PC-9 (cell line): ENCODE measurements around the gene ACTRT3. TPM values are rescaled to one million over a fixed set of nuclear protein-coding genes. Genes with fewer than 3 reads are reported as not detected.

Experiments used
- BruUV-seq: library from RNA; stranded (reverse); fragments of 400-500 nt; replicated peaks from 2 replicates; lab custom pipeline; 2021; lab: Mats Ljungman, UMichigan
- CTCF ChIA-PET: fragments of 300-600 bp; sonication (Branson Sonifier 250); formaldehyde crosslinking; loops from one replicate; lab custom pipeline; 2022; ENCODE audit warnings: antibody characterized with exemption; lab: Charles Lee
- POLR2A ChIA-PET: fragments of 300-600 bp; sonication (Branson Sonifier 250); formaldehyde crosslinking; loops from one replicate; lab custom pipeline; 2022; ENCODE audit warnings: antibody characterized with exemption; ENCODE audit not compliant: unreplicated experiment; lab: Charles Lee
- DNase-seq, 2 experiments: peaks; one replicate each; pipeline versions ENCODE4 v3.0.0 to v3.0.0-alpha.2; 2015 to 2022; ENCODE audit warnings: mixed read lengths in 1 of 2
- H2AFZ ChIP-seq: fragments of 200-600 bp; sonication (generic); 2 replicates; pipeline ENCODE4 v1.8.1; 2017; ENCODE audit warnings: antibody characterized with exemption
- H3F3A ChIP-seq: fragments of 200-600 bp; sonication (generic); 2 replicates; pipeline ENCODE4 v1.8.1; 2017; ENCODE audit warnings: antibody characterized with exemption, mild to moderate bottlenecking, low read depth; ENCODE audit not compliant: insufficient read depth
- H3K27ac ChIP-seq: fragments of 200-600 bp; sonication (generic); 2 replicates; pipeline ENCODE4 v1.6.1; 2016; ENCODE audit warnings: mixed run types
- H3K27me3 ChIP-seq: fragments of 200-600 bp; sonication (generic); 2 replicates; pipeline ENCODE4 v1.6.1; 2016; ENCODE audit warnings: low read depth, mixed run types; ENCODE audit not compliant: insufficient read depth
- H3K36me3 ChIP-seq: fragments of 200-600 bp; sonication (generic); 2 replicates; pipeline ENCODE4 v1.6.1; 2016; ENCODE audit warnings: low read depth, mixed run types
- H3K4me1 ChIP-seq: fragments of 200-600 bp; sonication (generic); replicated peaks from 2 replicates; pipeline ENCODE4 v1.6.1; 2016; ENCODE audit warnings: mixed run types; ENCODE audit not compliant: insufficient read depth
- H3K4me2 ChIP-seq: fragments of 200-600 bp; sonication (generic); 2 replicates; pipeline ENCODE4 v1.6.1; 2017; ENCODE audit warnings: mixed run types
- H3K4me3 ChIP-seq: fragments of 200-600 bp; sonication (generic); 2 replicates; pipeline ENCODE4 v1.6.1; 2016; ENCODE audit warnings: mixed run types
- H3K79me2 ChIP-seq: fragments of 200-600 bp; sonication (generic); 2 replicates; pipeline ENCODE4 v1.6.1; 2017; ENCODE audit warnings: low read depth, mixed run types
- H3K9me2 ChIP-seq: fragments of 200-600 bp; sonication (generic); 2 replicates; pipeline ENCODE4 v1.8.1; 2017; ENCODE audit warnings: mild to moderate bottlenecking; ENCODE audit not compliant: insufficient read depth
- H3K9me3 ChIP-seq: fragments of 200-600 bp; sonication (generic); 2 replicates; pipeline ENCODE4 v1.8.1; 2016; ENCODE audit warnings: low read depth; ENCODE audit not compliant: insufficient read depth
- H4K20me1 ChIP-seq: fragments of 200-600 bp; sonication (generic); 2 replicates; pipeline ENCODE4 v1.8.1; 2017; ENCODE audit not compliant: insufficient read depth
- CTCF ChIP-seq: fragments of 200-600 bp; sonication (generic); conservative IDR thresholded peaks from 2 replicates; pipeline ENCODE4 v1.6.1; 2017; ENCODE audit warnings: mixed run types, antibody characterized with exemption, mild to moderate bottlenecking, moderate library complexity
- EZH2 ChIP-seq: fragments of 200-600 bp; sonication (generic); IDR thresholded peaks from 2 replicates; pipeline ENCODE4 v1.8.0; 2017; ENCODE audit warnings: antibody characterized with exemption, low read depth
- intact Hi-C: fragments of 100-400 bp; cut with micrococcal nuclease; formaldehyde crosslinking; loops from one replicate; pipeline ENCODE4 v1.10.0; 2022; ENCODE audit not compliant: unreplicated experiment
- total RNA-seq: library from RNA; stranded (reverse); gene quantifications from 2 replicates; pipeline ENCODE4 v1.2.3, GENCODE V29; 2021

The ACTRT3 gene
- total RNA-seq, 1 experiment from 2014 or later, result 2.4 TPM

GRCh38 chr3:169780742-169781141 lies 11.4 kb upstream of the ACTRT3 start:
- Histone ChIP-seq H3K27me3 (no peaks in the 10 kb centered on the region), H4K20me1 (peaks cover 14% of the 10 kb centered on the region), H3K4me3 (no peak overlapping the region), H3K9me2 (no peaks in the 10 kb centered on the region), H3K4me2 (no peak overlapping the region), H3K79me2 (peaks cover 7% of the 10 kb centered on the region), H3K36me3 (peaks cover 85% of the 10 kb centered on the region), H3K27ac (no peak overlapping the region), H2AFZ (no peak overlapping the region), H3K9me3 (no peaks in the 10 kb centered on the region), H3K4me1 (no peaks in the 10 kb centered on the region), H3F3A (peaks cover 15% of the 10 kb centered on the region; the same call in 1 of the 2 replicates)
- ChIA-PET POLR2A (interaction anchor here (0.6 kb wide), 1 partner anchor 291 kb away, joined by 4 read pairs; no protein-coding TSS in a partner anchor), CTCF (no interaction called here)
- intact Hi-C loops, result no loop called here
- no peak for DNase-seq
- TF ChIP-seq CTCF (no peak), EZH2 (no peak)
- no TSS peak for BruUV-seq

GRCh38 chr3:169777822-169778221 lies 8.5 kb upstream of the ACTRT3 start:
- H3K4me3 ChIP-seq, result no peak overlapping the region
- peaks cover 19% of the 10 kb centered on the region for H4K20me1 ChIP-seq
- ChIA-PET POLR2A (no interaction called here), CTCF (interaction anchor here (0.6 kb wide), 1 partner anchor 115 kb away, joined by 7 read pairs; no protein-coding TSS in a partner anchor)
- no peak overlapping the region for H2AFZ ChIP-seq
- H3K79me2 ChIP-seq, result peaks cover 31% of the 10 kb centered on the region
- no TSS peak for BruUV-seq
- H3K4me2 ChIP-seq, result no peak overlapping the region
- H3K36me3 ChIP-seq, result peaks cover 74% of the 10 kb centered on the region
- intact Hi-C loops, result no loop called here
- H3F3A ChIP-seq, result peaks cover 22% of the 10 kb centered on the region
- DNase-seq, result no peak
- no peak for TF ChIP-seq EZH2
- TF ChIP-seq CTCF, result no peak
- no peaks in the 10 kb centered on the region for H3K9me3 ChIP-seq
- H3K27me3 ChIP-seq, result no peaks in the 10 kb centered on the region
- H3K4me1 ChIP-seq, result peaks cover 13% of the 10 kb centered on the region
- no peaks in the 10 kb centered on the region for H3K9me2 ChIP-seq
- no peak overlapping the region for H3K27ac ChIP-seq

- CTCF ChIA-PET, result no interaction called here
- H3K4me2 ChIP-seq, result peak overlapping the region; percentile 86
- no peaks in the 10 kb centered on the region for H3K9me3 ChIP-seq
- no TSS peak for BruUV-seq
- POLR2A ChIA-PET, result no interaction called here
- H4K20me1 ChIP-seq, result peaks cover 13% of the 10 kb centered on the region
- H3K4me3 ChIP-seq, result peak overlapping the region; percentile 84
- no peak overlapping the region for H2AFZ ChIP-seq
- peaks cover 31% of the 10 kb centered on the region for H3K79me2 ChIP-seq
- intact Hi-C loops, result no loop called here
- H3K4me1 ChIP-seq, result peaks cover 13% of the 10 kb centered on the region
- DNase-seq, result no peak
- H3K9me2 ChIP-seq, result no peaks in the 10 kb centered on the region
- H3K27ac ChIP-seq, result no peak overlapping the region
- peaks cover 38% of the 10 kb centered on the region for H3K36me3 ChIP-seq
- TF ChIP-seq CTCF, result no peak
- no peak for TF ChIP-seq EZH2
- no peaks in the 10 kb centered on the region for H3K27me3 ChIP-seq
- H3F3A ChIP-seq, result peaks cover 32% of the 10 kb centered on the region
Measured at GRCh38 chr3:169774186-169774585, 4.8 kb upstream of the ACTRT3 start.
